ENCODE results near the gene XIRP1.
"Not testable (repeated sequence)": the region's sequence is repeated elsewhere in the genome, so short reads cannot be mapped to it uniquely, and the experiment has no call there.

The XIRP1 gene

GRCh38 chr3:39192490-39193092 is at the start of gene XIRP1:
Gene XIRP1, minus strand, starts transcription at chr3:39192595. Its CDS starts 3,150 bp downstream, at chr3:39189445.
- peak; percentile 63 for DNase-seq

DNA sequence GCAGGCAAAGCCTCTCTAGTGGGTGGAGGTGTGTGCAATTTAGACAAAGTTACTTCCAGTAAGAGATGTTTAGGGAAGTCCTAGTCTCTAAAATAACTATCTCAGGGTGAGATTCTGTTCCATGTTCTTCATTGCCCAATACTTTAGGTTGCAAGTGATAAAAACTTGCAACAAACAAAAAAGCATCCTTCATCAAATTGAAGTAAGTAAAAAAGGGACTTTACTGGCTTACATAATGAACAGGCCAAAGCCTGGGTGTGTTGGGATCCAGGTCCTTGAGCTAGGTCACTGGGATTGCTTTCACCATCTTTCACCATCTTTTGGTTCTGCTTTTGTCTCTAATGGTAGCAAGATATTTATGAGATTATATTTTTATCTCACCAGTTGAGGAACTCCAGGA is 49.2 kb upstream of the XIRP1 start:
- no peak for DNase-seq

- DNase-seq = no peak
Observed at GRCh38 chr3:39237027-39237426, 44.6 kb upstream of the XIRP1 start.

DNA sequence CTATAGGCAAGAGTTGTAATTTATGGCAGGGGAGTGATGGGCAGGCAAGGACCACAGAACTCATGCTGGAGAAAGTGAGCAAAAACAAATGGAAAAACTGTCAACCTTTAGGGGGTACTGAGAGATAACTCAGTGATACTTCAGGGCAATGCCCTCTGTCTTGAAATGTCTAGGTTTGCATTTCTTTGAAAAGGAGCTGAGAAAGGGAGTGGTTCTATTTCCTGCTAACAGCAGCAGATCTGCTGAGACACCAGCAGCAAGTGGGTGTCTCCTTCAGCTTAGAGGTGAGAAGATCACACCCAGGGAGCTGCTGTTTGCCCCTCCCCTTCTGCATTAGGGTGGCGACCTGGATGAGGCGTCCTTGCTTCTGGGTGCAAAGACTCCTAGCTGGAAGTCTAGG is 42.3 kb upstream of the XIRP1 start:
- no peak for DNase-seq

DNA sequence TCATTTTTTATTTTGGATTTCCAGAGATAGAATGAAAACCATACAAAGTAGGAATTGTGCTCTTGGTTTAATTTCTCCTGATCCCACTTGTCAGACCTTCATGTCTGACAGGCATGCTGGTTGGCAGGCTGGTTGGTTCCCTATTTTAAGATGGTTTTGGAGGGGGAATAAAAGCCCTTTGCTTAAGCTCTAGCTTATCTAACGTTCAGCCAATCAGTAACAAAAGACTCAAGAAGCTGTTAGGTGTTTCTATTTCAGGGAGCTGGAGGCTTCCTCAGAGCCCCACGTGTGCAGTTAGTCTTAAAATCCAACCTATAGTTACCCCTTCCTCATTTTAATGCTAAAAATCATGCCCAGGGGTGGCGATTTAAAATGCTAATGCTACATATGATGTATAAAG is 40.5 kb upstream of the XIRP1 start:
- DNase-seq = no peak

DNA sequence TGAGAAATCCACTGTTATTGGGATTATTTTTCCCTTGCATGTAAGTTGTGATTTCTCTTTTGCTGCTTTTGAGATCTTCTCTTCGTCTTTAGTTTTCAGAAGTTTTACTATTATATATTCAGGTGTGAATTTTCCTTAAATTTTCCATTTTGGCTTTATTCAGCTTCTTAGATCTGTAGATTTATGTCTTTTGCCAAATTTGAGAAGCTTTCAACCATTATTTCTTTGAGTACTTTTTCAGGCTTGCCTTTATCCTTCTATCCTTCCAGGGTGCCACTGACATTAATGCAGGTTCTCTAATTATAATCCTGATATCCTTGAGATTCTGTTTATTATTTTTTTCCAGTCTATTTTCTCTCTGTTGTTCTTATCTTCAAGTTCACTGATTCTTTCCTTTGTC is 38.1 kb upstream of the XIRP1 start:
- DNase-seq = no peak

DNA sequence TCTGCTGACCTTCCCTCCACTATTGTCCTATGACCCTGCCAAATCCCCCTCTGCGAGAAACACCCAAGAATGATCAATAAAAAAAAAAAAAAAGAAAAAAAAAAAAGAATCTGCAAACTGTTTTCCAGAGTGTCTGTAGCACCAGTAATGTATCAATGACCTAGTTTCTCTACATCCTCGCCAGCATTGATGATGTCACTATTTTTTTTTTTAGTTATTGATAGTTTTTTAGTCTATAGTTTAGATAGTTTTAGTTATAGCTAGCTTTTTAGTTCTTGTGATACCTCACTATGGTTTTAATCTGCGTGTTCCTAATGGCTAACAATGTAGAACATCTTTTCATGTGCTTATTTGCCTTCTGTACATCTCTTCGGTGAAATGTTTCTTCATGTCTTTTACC is 36.1 kb upstream of the XIRP1 start:
- no peak for DNase-seq

DNA sequence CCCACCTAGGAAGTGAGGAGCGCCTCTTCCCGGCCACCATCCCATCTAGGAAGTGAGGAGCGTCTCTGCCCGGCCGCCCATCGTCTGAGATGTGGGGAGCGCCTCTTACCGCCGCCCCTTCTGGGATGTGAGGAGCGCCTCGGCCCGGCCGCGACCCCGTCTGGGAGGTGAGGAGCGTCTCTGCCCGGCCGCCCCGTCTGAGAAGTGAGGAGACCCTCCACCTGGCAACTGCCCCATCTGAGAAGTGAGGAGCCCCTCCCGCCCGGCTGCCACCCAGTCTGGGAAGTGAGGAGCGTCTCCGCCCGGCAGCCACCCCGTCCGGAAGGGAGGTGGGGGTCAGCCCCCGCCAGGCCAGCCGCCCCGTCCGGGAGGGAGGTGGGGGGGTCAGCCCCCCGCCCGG is 35.2 kb upstream of the XIRP1 start:
- not testable (repeated sequence) for DNase-seq

DNA sequence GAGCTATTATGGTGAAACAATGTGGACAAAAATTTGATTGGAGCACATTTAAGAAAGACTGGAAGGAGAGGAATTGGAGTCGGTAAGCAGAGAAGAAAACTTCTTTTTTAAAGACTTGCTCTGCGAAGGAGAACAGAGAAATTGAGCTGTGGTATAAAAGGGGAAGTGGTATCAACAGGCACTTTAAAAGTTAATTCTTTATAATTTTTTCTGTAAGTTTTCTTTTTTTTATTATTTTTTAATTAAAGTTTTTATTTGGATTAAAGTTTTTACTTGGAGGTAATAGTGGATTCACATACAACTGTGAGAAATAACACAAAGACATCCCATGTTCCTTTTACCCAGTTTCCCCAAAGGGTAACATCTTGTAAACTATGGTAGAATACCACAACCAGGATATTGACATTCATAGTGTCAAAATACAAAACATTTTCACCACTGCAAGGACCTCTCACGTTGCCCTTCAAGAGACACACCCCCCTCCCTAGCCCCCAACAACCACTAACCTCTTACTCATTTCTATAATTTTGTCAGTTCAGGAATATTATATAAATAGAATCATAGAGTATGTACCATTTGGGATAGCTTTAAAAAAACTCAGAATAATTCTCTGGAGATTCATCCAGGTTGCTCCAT is 33.8 kb upstream of the XIRP1 start:
- no peak for DNase-seq

GRCh38 chr3:39224288-39224687 is 31.9 kb upstream of the XIRP1 start:
- DNase-seq = no peak

- no peak for DNase-seq
Observed at GRCh38 chr3:39222939-39223338, 30.5 kb upstream of the XIRP1 start.

DNA sequence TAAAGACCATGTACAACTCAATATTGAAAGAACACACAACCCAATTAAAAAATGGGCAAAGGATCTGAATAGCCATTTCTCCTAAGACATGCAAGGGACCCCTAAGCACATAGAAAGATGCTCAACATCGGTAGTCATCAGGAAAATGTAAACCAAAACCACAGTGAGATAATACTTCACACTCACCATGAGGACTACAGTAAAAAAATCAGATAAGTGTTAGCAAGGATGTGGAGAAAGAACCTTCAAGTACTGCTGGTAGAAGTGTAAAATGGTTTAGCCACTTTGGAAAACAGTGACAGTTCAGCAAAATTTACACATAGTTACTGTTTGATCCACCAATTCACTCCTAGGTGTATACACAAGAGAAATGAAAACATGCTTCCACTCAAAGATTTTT is 30.1 kb upstream of the XIRP1 start:
- no peak for DNase-seq

- DNase-seq = no peak
Observed at GRCh38 chr3:39221141-39221530, 28.7 kb upstream of the XIRP1 start.

GRCh38 chr3:39220407-39221140 is 28.2 kb upstream of the XIRP1 start:
- DNase-seq = no peak

DNA sequence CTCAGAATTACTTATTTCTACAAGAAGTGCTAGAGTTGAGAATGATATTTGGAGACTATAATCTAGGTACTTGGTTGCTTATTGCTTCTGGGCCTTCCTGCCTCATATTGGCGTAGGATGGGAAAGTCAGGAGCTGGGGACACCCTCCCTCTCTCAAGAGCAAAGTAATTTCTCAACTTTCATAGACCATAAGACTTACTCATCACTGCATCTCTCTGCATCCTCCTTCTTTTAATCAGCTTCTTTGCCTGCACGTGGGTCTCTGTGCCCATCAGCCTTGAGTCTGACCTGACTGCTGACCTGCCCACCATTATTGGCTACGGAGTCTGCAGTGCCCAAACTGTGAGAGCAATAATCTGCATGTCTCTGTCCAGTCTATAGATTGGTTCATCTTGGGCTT is 27.3 kb upstream of the XIRP1 start:
- DNase-seq = no peak

DNA sequence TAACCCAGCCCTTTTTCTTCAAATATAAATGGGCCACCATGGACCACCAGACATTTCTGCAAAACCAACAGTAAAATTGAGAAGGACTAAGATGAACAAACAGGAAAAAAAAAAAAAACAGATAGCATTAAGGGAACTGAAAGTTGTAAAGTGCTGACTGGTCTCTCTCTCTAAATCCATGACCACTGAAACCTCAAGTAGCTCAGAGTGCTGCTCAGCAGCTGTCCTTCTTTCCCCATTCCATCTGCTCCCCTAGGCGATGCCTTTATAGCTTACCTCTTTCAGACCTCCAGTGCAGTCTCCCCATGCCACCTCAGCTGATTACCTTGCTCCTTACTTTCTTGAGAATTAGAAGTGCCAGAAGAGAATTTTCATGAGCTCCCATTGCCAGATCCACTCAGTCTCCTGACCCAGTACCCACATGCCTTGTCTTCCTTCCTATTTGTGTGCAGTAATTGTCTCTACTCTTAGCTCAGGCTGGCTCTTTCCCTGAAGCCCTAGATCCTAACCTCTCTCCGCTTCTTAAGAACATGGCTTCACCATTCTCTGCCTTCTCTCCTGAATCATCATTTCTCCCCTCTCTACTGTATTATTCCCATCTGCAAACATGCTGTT is 23.9 kb upstream of the XIRP1 start:
- DNase-seq = no peak

- DNase-seq = no peak
Observed at GRCh38 chr3:39213613-39214012, 21.2 kb upstream of the XIRP1 start.

DNA sequence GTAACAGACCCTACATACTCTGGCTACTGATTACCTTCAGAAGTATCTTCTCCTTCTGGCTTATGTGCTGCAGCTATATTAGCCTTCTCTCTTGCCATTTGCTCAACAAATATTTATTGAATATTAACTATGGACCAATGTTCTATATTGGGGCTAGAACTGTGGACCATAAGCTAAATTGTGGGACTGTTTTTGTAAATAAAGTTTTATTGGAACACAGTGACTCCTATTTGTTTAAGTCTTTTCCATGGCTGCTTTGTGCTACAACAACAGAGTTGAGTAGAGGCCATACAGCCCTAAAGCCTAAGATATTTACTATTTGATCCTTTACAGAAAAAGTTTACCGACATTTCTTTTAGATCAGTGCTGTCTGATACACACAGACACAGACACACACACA is 20.3 kb upstream of the XIRP1 start:
- DNase-seq = no peak

- DNase-seq = no peak
Observed at GRCh38 chr3:39211332-39212130, 19.1 kb upstream of the XIRP1 start.

GRCh38 chr3:39210078-39210477 is 17.7 kb upstream of the XIRP1 start:
- DNase-seq = no peak

- no peak for DNase-seq
Observed at GRCh38 chr3:39209329-39209970, 17.1 kb upstream of the XIRP1 start.

DNA sequence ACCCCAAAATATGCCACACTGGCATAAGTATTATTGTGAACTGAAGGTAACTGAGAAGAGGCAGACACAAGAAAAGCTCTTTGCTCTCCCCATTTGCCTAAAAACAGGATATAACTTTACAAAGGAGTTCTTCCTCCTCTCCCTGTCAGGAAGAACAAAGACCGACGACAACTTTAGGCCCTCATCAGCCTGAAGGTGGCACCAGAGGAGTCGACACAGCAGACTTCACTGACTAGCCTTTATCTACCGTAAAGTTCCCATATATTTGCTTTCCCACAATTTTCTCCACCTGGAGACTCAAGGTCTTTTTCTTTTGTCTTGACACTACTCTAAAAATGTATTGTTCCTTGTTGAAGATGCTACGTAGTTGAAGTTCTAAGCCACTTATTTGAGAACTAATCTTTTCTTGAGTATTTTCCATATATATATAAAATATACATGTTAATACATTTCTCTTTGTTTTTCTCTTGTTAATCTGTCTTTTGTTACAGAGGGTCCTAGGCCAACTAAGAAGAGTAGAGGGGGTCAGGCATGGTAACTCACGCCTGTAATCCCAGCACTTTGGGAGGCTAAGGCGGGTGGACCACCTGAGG is 16.2 kb upstream of the XIRP1 start:
- peak; percentile 48 for DNase-seq

Measured in stimulated activated CD8-positive, alpha-beta memory T cell treated with anti-CD3 and anti-CD28 coated beads, Interleukin-4, amount 100 ng/mL, for 48 hours (primary cell).